Retina (tissue), 1 donor: Measurements from ENCODE around the gene CLRN1.

Source experiments
- DNase-seq: peaks from one replicate; pipeline ENCODE4 v3.0.0-alpha.2; 2016

Gene CLRN1

GRCh38 chr3:150917951-150918350, 54.6 kb downstream of the CLRN1 start:
- DNase-seq, result no peak

DNA sequence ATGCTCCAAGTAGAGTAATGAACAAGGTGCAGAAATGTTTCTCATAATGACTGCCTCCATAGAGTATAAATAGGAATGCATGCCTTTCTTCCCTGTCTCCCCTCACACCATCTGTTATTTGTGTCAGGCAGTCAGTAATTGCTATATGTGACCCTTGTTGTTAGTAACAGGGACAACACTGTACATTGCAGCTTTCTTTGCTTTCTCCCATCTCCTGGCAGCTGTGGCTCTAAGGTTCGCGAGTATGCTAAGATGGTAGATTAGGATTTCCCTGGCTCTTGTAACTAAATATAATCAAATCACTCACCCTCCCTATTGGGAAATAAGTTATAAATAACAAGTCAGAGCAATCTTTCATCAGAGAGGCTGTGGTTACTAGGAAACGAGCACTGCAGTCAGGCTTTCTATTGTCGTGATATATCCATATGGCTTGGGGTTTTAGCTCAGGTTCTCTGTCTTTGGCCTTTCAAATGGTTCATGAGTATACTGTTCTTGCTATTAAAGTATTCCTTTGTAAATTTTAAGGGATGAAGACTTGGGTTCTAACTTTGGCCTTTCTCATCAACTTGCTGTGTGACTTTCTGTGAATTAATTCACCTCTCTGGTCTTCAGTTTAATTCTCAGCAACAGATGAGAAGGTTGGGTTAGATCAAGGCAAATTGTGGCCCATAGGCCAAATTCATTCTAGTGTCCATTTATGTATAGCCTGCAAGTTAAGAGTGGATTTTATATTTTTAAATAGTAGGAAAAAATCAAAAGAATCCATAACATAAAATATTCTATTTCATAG, 59.2 kb downstream of the CLRN1 start:
- DNase-seq, result no peak

GRCh38 chr3:150912501-150912900, 60.0 kb downstream of the CLRN1 start:
- no peak for DNase-seq

- DNase-seq, result no peak
Measured at GRCh38 chr3:150911771-150912170, 60.8 kb downstream of the CLRN1 start.

GRCh38 chr3:150906461-150906860, 66.1 kb downstream of the CLRN1 start:
- DNase-seq, result no peak

DNA sequence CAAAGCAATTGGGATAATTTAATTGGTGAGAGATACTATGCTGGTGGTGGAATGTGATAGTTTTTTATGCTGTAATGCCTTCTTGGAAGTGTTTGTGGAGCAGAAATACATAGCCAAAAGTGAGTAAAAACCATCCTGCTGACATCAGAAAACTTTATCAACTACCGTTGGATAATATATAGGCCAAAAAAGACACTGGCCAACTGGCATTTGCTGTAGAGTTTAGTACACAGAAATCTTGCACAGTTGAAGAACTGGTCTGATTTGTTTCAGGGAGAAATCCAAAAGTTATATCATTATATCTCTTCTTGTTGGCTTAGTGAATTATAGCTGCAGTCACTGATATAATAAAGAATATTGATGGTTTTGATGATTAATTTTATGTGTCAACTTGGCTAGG, 66.8 kb downstream of the CLRN1 start:
- no peak for DNase-seq

GRCh38 chr3:150905339-150905738, 67.2 kb downstream of the CLRN1 start, which contains the start of gene MINDY4B:
Gene MINDY4B (minus strand): TSS chr3:150905439. CDS start chr3:150905439, 0 bp downstream.
- DNase-seq, result no peak

GRCh38 chr3:150902988-150903387, 69.5 kb downstream of the CLRN1 start:
- DNase-seq, result no peak

GRCh38 chr3:150901793-150902192, 70.7 kb downstream of the CLRN1 start:
- DNase-seq, result no peak

DNA sequence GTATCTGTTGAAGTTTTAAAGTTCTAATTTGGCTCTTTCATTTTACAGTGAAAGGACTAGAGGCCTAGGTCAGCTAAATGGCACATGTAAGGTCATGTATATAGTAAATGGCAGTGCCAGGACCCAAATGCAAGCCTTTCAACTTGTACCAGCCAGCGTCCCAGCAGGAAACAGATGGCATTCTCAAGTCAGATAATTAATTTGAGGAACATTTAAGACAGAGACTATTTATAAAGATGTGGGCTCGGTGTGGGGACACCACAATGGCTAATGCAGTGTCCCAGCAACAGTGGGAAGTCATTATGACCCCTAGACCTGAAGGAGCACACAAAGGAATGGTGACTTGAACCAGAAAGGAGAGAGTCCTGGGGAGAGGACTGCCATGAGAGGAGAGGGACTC, 73.4 kb downstream of the CLRN1 start:
- DNase-seq, result no peak

GRCh38 chr3:150898046-150898754, 74.3 kb downstream of the CLRN1 start:
- no peak for DNase-seq

GRCh38 chr3:150897592-150897991, 74.9 kb downstream of the CLRN1 start:
- no peak for DNase-seq

DNA sequence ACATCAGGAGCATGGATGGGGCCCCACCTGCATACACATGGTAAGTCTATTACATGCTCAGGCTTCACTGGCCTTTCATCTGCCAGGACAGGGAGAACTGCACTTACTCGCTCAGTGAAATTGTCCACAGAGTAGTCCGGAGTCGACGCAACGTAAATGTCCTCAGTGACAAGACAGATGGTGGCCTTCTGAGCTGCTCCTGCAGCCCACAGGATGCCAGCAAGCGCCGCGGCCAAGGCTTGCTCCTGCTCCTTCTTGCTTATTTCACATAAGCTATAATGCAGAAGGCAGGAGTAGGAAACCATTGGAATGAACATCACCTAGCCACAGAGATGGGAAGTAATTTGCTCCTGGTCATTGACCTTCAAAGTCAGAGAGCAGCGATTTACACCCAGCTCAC, 81.7 kb downstream of the CLRN1 start:
- DNase-seq, result no peak

DNA sequence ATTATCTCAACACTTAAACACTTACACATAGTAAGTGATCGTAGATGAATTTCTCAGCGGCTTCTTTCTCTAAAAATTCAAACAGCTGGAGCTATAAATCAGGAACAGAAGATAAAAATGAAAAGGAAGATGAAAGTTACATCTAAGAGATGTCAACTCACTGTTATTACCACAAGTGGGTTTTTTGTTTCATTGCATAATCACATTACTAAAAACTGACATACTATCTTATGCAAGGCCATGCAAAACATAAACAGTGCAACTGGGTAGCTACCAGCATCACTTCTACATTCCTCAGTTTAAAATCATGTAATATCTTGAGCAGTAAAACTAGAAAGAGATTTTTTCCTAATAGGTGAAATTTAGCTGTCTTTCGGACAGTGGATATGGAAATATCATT, 82.2 kb downstream of the CLRN1 start:
- DNase-seq, result no peak

DNA sequence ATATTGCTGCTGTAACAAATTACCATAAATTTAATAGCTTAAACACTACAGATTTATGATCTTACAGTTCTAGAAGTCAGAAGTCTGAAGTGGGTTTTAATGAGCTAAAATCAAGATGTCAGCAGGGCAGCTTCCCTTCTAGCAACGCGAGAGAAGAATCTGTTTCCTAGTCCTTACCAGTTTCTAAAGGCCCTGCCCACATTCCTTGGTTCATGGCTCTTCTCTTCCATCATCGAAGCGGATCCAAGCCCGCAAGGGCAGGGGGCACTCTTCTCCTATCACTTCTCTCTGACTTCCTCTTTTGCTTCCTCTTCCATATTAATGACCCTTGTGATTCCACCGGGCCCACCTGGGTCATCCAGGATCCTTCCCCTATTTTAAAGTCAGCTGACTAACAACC, 83.4 kb downstream of the CLRN1 start:
- no peak for DNase-seq

GRCh38 chr3:150887031-150887430, 85.5 kb downstream of the CLRN1 start:
- no peak for DNase-seq

GRCh38 chr3:150885535-150885934, 87.0 kb downstream of the CLRN1 start:
- no peak for DNase-seq

- no peak for DNase-seq
Measured at GRCh38 chr3:150878996-150879575, 93.4 kb downstream of the CLRN1 start.

- no peak for DNase-seq
Measured at GRCh38 chr3:150878290-150878689, 94.2 kb downstream of the CLRN1 start.

DNA sequence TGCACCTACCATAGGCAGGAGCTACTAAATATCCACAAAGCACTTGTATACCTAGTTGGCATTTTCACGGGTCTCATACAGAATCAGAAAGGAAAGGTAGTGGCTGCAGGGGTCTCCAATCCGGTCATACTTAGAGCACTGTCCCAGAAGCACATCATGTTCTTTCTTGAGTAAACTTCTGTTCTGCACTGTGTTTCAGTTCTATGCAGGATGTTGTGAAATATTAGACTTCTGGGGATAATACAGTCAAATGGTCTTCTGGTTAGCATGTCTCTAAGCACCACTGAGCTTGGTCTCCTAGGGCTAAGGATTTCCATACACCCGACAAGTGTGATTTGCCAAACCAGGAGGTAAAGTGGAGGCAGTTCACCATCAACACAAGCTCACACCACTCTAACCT, 95.2 kb downstream of the CLRN1 start:
- DNase-seq, result no peak

GRCh38 chr3:150876611-150877265, 95.8 kb downstream of the CLRN1 start:
- no peak for DNase-seq
